Thoracic aorta (tissue), 2 donors: ENCODE data around the gene EOLA1. TPM values are rescaled to one million over a fixed set of nuclear protein-coding genes. Genes with fewer than 3 reads are reported as not detected.
"Not testable (repeated sequence)": the region's sequence is repeated elsewhere in the genome, so short reads cannot be mapped to it uniquely, and the experiment has no call there.

ENCODE experiments used
- ATAC-seq: fragments of 150-250 bp; one replicate; pipeline ENCODE4 v1.8.0; 2017; ENCODE audit warnings: low read depth; ENCODE audit not compliant: insufficient number of reproducible peaks, low FRiP score
- DNase-seq: peaks from one replicate; pipeline ENCODE4 v3.0.0-alpha.2; 2020; ENCODE audit warnings: low spot score
- H3K27ac ChIP-seq, 2 donors: fragments of 200-600 bp; sonication (generic); 1 replicate in 1 of 2; 2 replicates in 1 of 2; pipeline ENCODE4 v1.5.1; 2016; ENCODE audit warnings: mild to moderate bottlenecking in 2 of 2, moderate library complexity in 2 of 2
- H3K27me3 ChIP-seq: fragments of 200-600 bp; sonication (generic); replicated peaks from 2 replicates; pipeline ENCODE4 v1.6.0; 2016; ENCODE audit warnings: mild to moderate bottlenecking; ENCODE audit not compliant: insufficient read depth
- H3K36me3 ChIP-seq: fragments of 200-600 bp; sonication (generic); one replicate; pipeline ENCODE4 v1.5.1; 2016
- H3K4me1 ChIP-seq, 2 donors: fragments of 200-600 bp; sonication (generic); 1 replicate in 1 of 2; 2 replicates in 1 of 2; pipeline versions ENCODE4 v1.5.1 to v1.6.0; 2016; ENCODE audit warnings: low read depth in 2 of 2, mild to moderate bottlenecking in 1 of 2; ENCODE audit not compliant: control insufficient read depth in 1 of 2
- H3K4me3 ChIP-seq: fragments of 200-600 bp; sonication (generic); 2 replicates; pipeline ENCODE4 v1.5.1; 2016; ENCODE audit warnings: mild to moderate bottlenecking
- H3K9me3 ChIP-seq: fragments of 200-600 bp; sonication (generic); 2 replicates; pipeline ENCODE4 v1.5.1; 2016
- CTCF ChIP-seq: fragments of 200-600 bp; sonication (generic); IDR thresholded peaks from one replicate; pipeline ENCODE4 v1.5.1; 2019; ENCODE audit warnings: antibody characterized with exemption
- total RNA-seq, 2 donors: library from RNA; depleted of rRNA; stranded (reverse); fragments of >200 nt; gene quantifications; one replicate each; pipeline versions ENCODE4 v1.1.0 to v1.2.3, GENCODE V29; 2016

EOLA1 gene
- total RNA-seq, 2 donors from 2014 or later, result 22.2 to 22.6 TPM

GRCh38 chrX:149495573-149496071 is 45.2 kb upstream of the EOLA1 start:
- TF ChIP-seq CTCF, result no peak
- Histone ChIP-seq H3K4me1 (no peaks in the 10 kb centered on the region), H3K4me3 (no peak overlapping the region), H3K9me3 (no peaks in the 10 kb centered on the region), H3K27me3 (no peaks in the 10 kb centered on the region), H3K36me3 (peaks cover 27% of the 10 kb centered on the region), H3K27ac (no peak overlapping the region)
- ATAC-seq, result no peak
- DNase-seq, result no peak

GRCh38 chrX:149497054-149497453 is 43.8 kb upstream of the EOLA1 start:
- DNase-seq, result no peak
- ATAC-seq, result no peak
- Histone ChIP-seq H3K9me3 (no peaks in the 10 kb centered on the region), H3K4me3 (no peak overlapping the region), H3K27ac (no peak overlapping the region), H3K4me1 (peaks cover 0 to 2% of the 10 kb centered on the region in 2 donors), H3K27me3 (no peaks in the 10 kb centered on the region), H3K36me3 (peaks cover 27% of the 10 kb centered on the region)
- no peak for TF ChIP-seq CTCF

GRCh38 chrX:149497626-149498025 is 43.2 kb upstream of the EOLA1 start:
- no peak for TF ChIP-seq CTCF
- Histone ChIP-seq H3K4me3 (no peak overlapping the region), H3K27ac (no peak overlapping the region), H3K4me1 (peaks cover 0 to 8% of the 10 kb centered on the region in 2 donors), H3K27me3 (no peaks in the 10 kb centered on the region), H3K36me3 (peaks cover 27% of the 10 kb centered on the region), H3K9me3 (no peaks in the 10 kb centered on the region)
- ATAC-seq (no peak), DNase-seq (no peak)

GRCh38 chrX:149498767-149499166 is 42.0 kb upstream of the EOLA1 start:
- TF ChIP-seq CTCF, result no peak
- Histone ChIP-seq H3K36me3 (peaks cover 25% of the 10 kb centered on the region), H3K27ac (no peak overlapping the region), H3K4me1 (peaks cover 0 to 13% of the 10 kb centered on the region in 2 donors), H3K27me3 (no peaks in the 10 kb centered on the region), H3K4me3 (no peak overlapping the region), H3K9me3 (no peaks in the 10 kb centered on the region)
- DNase-seq (no peak), ATAC-seq (no peak)

GRCh38 chrX:149499766-149500165 is 41.0 kb upstream of the EOLA1 start:
- DNase-seq, result no peak
- TF ChIP-seq CTCF, result no peak
- Histone ChIP-seq H3K36me3 (peaks cover 15% of the 10 kb centered on the region), H3K4me1 (peaks cover 0 to 13% of the 10 kb centered on the region in 2 donors), H3K9me3 (no peaks in the 10 kb centered on the region), H3K27ac (no peak overlapping the region), H3K4me3 (no peak overlapping the region), H3K27me3 (no peaks in the 10 kb centered on the region)
- no peak for ATAC-seq

- peak overlapping the region; percentile 28 to 59 for H3K27ac ChIP-seq
- peak overlapping the region; percentile 27 for H3K4me3 ChIP-seq
- not testable (repeated sequence) for H3K27me3 ChIP-seq, DNase-seq, ATAC-seq, H3K9me3 ChIP-seq, H3K36me3 ChIP-seq
- peaks cover 2 to 18% of the 10 kb centered on the region in 2 donors for H3K4me1 ChIP-seq
Observed at GRCh38 chrX:149502923-149503322, 37.9 kb upstream of the EOLA1 start.

- H3K27ac ChIP-seq, result peak overlapping the region in 1 of 2 donors; percentile 90
- ATAC-seq, result peak; percentile 70
- not testable (repeated sequence) for H3K27me3 ChIP-seq, H3K36me3 ChIP-seq, DNase-seq, H3K9me3 ChIP-seq
- H3K4me1 ChIP-seq, result peaks cover 2 to 18% of the 10 kb centered on the region in 2 donors
- H3K4me3 ChIP-seq, result peak overlapping the region; percentile 80
Observed at GRCh38 chrX:149503446-149503845, 37.4 kb upstream of the EOLA1 start.
